Glutamatergic neuron (in vitro differentiated cells): ENCODE data around the gene NACAD. TPM values are rescaled to one million over a fixed set of nuclear protein-coding genes. Genes with fewer than 3 reads are reported as not detected.

Experiments used
- DNase-seq: peaks from one replicate; pipeline ENCODE4 v3.0.0; 2022
- H3K27ac Mint-ChIP-seq: one replicate; pipeline ENCODE4 v1.8.0; 2020; ENCODE audit warnings: mild to moderate bottlenecking, mixed read lengths, inconsistent platforms; ENCODE audit not compliant: unreplicated experiment
- H3K27me3 Mint-ChIP-seq: one replicate; pipeline ENCODE4 v1.8.0; 2020; ENCODE audit warnings: mild to moderate bottlenecking, moderate library complexity, mixed read lengths, inconsistent platforms; ENCODE audit not compliant: unreplicated experiment
- H3K36me3 Mint-ChIP-seq: one replicate; pipeline ENCODE4 v1.8.0; 2020; ENCODE audit warnings: mild to moderate bottlenecking, mixed read lengths, inconsistent platforms; ENCODE audit not compliant: unreplicated experiment
- H3K4me1 Mint-ChIP-seq: one replicate; pipeline ENCODE4 v1.8.0; 2020; ENCODE audit warnings: mild to moderate bottlenecking, low read depth, mixed read lengths, inconsistent platforms; ENCODE audit not compliant: unreplicated experiment
- H3K4me3 Mint-ChIP-seq: one replicate; pipeline ENCODE4 v1.8.0; 2020; ENCODE audit warnings: mild to moderate bottlenecking, mixed read lengths, inconsistent platforms; ENCODE audit not compliant: unreplicated experiment
- H3K9me3 Mint-ChIP-seq: one replicate; pipeline ENCODE4 v1.8.0; 2020; ENCODE audit warnings: mild to moderate bottlenecking, moderate library complexity, mixed read lengths, inconsistent platforms; ENCODE audit not compliant: unreplicated experiment
- CTCF ChIP-seq: fragments of 200-600 bp; sonication (generic); IDR thresholded peaks from one replicate; pipeline ENCODE4 v1.5.0; 2021; ENCODE audit not compliant: partially characterized antibody, unreplicated experiment
- total RNA-seq: library from RNA; stranded (reverse); fragmentation: NEBNext Ultra II Directional; extraction: Animal tissue kit (Norgen Biotek cat#: 25700); gene quantifications from one replicate; pipeline ENCODE4 v1.2.1, GENCODE V29; 2021; ENCODE audit not compliant: unreplicated experiment

The NACAD gene
- total RNA-seq, 1 donor from 2014 or later: 125 TPM

GRCh38 chr7:45089341-45089891 is 647 bp upstream of the NACAD start:
- H3K9me3 Mint-ChIP-seq: peaks cover 9% of the 10 kb centered on the region
- H3K36me3 Mint-ChIP-seq: peaks cover 4% of the 10 kb centered on the region
- TF ChIP-seq CTCF: no peak
- peaks cover 9% of the 10 kb centered on the region for H3K4me1 Mint-ChIP-seq
- peaks cover 7% of the 10 kb centered on the region for H3K27me3 Mint-ChIP-seq
- DNase-seq: peak; percentile 96
- peak overlapping the region; percentile 64 for H3K27ac Mint-ChIP-seq
- H3K4me3 Mint-ChIP-seq: peak overlapping the region; percentile 86

- peaks cover 9% of the 10 kb centered on the region for H3K4me1 Mint-ChIP-seq
- no peak for TF ChIP-seq CTCF
Observed at GRCh38 chr7:45088146-45088701, 545 bp downstream of the NACAD start.

GRCh38 chr7:45087301-45088145 is 1.2 kb downstream of the NACAD start:
- no peaks in the 10 kb centered on the region for H3K36me3 Mint-ChIP-seq
- peak overlapping the region; percentile 33 for H3K27ac Mint-ChIP-seq
- H3K9me3 Mint-ChIP-seq: peaks cover 6% of the 10 kb centered on the region
- peaks cover 7% of the 10 kb centered on the region for H3K27me3 Mint-ChIP-seq
- TF ChIP-seq CTCF: no peak
- DNase-seq: no peak
- H3K4me1 Mint-ChIP-seq: peaks cover 9% of the 10 kb centered on the region
- H3K4me3 Mint-ChIP-seq: peak overlapping the region; percentile 88

More at GRCh38 chr7:45088146-45088701, 545 bp downstream of the NACAD start:
- H3K27me3 Mint-ChIP-seq: peaks cover 7% of the 10 kb centered on the region
- H3K4me3 Mint-ChIP-seq: peak overlapping the region; percentile 88
- H3K36me3 Mint-ChIP-seq: no peaks in the 10 kb centered on the region
- H3K9me3 Mint-ChIP-seq: peaks cover 6% of the 10 kb centered on the region
- peak overlapping the region; percentile 33 for H3K27ac Mint-ChIP-seq
- DNase-seq: no peak

GRCh38 chr7:45086331-45087065 is 2.3 kb downstream of the NACAD start:
- Mint-ChIP-seq H3K4me3 (peak overlapping the region; percentile 88), H3K27ac (no peak overlapping the region), H3K9me3 (peaks cover 6% of the 10 kb centered on the region), H3K36me3 (no peaks in the 10 kb centered on the region), H3K27me3 (peaks cover 7% of the 10 kb centered on the region), H3K4me1 (peaks cover 9% of the 10 kb centered on the region)
- no peak for TF ChIP-seq CTCF
- DNase-seq: no peak
